Measurements from ENCODE around the gene PDE8A.

GRCh38 chr15:84979651-84980050, 2.0 kb upstream of the PDE8A start:
- TF ChIP-seq CTCF (conservative IDR thresholded peaks at IDR 0.05; ENCODE audit: low read depth, low read length) (no peak), EZH2 (IDR thresholded peaks at IDR 0.05; ENCODE audit: low read length, unreplicated experiment) (no peak), EZH2phosphoT487 (IDR thresholded peaks at IDR 0.05; ENCODE audit: borderline replicate concordance, low read length) (no peak)

All from PC-3 (cell line).